BE2C (cell line): ENCODE measurements around the gene CACNA2D3.

Experiments
- DNase-seq: peaks from one replicate; pipeline ENCODE4 v3.0.0-alpha.2; 2020
- H3K27me3 ChIP-seq: fragments of 250-450 bp; sonication (Bioruptor Pico); 2 replicates; pipeline ENCODE4 v1.5.1; 2020; ENCODE audit warnings: mild to moderate bottlenecking
- H3K36me3 ChIP-seq: fragments of 250-450 bp; sonication (Bioruptor Pico); 2 replicates; pipeline ENCODE4 v1.5.1; 2020; ENCODE audit warnings: mild to moderate bottlenecking
- H3K4me1 ChIP-seq: fragments of 250-450 bp; sonication (Bioruptor Pico); 2 replicates; pipeline ENCODE4 v1.5.1; 2020
- H3K4me3 ChIP-seq: 2 replicates; pipeline ENCODE4 v1.5.1; 2011; ENCODE audit warnings: low read depth, low read length
- H3K9me3 ChIP-seq: fragments of 250-450 bp; sonication (Bioruptor Pico); 2 replicates; pipeline ENCODE4 v1.5.1; 2020
- CTCF ChIP-seq: IDR thresholded peaks from 2 replicates; pipeline ENCODE4 v1.5.1; 2012; ENCODE audit warnings: mild to moderate bottlenecking, low read depth, low read length

Gene CACNA2D3

GRCh38 chr3:54232618-54233017 lies 110.3 kb downstream of the CACNA2D3 start:
- H3K27me3 ChIP-seq = no peaks in the 10 kb centered on the region
- H3K9me3 ChIP-seq = no peaks in the 10 kb centered on the region
- no peak for TF ChIP-seq CTCF
- H3K4me1 ChIP-seq = no peaks in the 10 kb centered on the region
- no peaks in the 10 kb centered on the region for H3K36me3 ChIP-seq
- DNase-seq = no peak
- H3K4me3 ChIP-seq = no peak overlapping the region

DNA sequence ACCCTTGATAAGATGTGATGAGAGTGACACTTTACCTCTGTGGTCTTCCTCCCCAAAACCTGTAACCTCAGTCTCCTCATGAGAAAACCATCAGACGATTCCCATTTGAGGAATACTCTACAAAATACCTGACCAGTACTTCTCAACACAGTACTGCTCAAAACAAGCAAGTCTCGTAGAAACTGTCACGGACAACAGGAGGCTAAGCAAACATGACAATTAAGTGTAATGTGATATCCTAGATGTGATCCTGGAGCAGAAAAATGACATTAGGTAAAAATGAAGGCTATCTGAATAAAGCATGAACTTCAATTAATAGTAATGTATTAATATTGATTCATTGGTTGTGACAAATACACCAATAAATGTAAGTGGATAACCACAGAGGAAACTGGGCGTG lies 113.6 kb downstream of the CACNA2D3 start:
- Histone ChIP-seq H3K36me3 (no peaks in the 10 kb centered on the region), H3K4me1 (no peaks in the 10 kb centered on the region), H3K4me3 (no peak overlapping the region), H3K27me3 (no peaks in the 10 kb centered on the region), H3K9me3 (no peaks in the 10 kb centered on the region)
- TF ChIP-seq CTCF = no peak
- DNase-seq = no peak

DNA sequence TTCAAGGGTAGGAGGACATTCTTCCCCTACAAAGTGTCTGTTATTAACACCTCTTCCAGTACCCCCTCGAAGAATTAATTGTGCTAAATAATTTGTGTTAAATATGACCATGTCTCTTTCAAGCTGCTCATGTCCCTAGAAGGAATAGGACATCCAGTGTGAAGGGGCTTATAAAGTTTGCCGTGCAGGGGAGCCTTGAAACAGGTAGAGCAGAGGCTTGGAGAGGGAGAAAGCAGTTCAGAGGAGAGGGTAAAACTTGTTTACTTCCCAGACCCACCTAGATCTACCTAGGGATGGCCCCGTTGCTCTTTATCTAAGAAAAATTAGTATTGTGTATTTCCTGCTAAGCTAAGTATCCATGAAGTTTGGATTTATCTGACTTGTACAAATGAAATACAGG lies 114.8 kb downstream of the CACNA2D3 start:
- H3K9me3 ChIP-seq = no peaks in the 10 kb centered on the region
- no peak for TF ChIP-seq CTCF
- no peak overlapping the region for H3K4me3 ChIP-seq
- H3K4me1 ChIP-seq = no peaks in the 10 kb centered on the region
- no peaks in the 10 kb centered on the region for H3K36me3 ChIP-seq
- no peak for DNase-seq
- H3K27me3 ChIP-seq = no peaks in the 10 kb centered on the region

DNA sequence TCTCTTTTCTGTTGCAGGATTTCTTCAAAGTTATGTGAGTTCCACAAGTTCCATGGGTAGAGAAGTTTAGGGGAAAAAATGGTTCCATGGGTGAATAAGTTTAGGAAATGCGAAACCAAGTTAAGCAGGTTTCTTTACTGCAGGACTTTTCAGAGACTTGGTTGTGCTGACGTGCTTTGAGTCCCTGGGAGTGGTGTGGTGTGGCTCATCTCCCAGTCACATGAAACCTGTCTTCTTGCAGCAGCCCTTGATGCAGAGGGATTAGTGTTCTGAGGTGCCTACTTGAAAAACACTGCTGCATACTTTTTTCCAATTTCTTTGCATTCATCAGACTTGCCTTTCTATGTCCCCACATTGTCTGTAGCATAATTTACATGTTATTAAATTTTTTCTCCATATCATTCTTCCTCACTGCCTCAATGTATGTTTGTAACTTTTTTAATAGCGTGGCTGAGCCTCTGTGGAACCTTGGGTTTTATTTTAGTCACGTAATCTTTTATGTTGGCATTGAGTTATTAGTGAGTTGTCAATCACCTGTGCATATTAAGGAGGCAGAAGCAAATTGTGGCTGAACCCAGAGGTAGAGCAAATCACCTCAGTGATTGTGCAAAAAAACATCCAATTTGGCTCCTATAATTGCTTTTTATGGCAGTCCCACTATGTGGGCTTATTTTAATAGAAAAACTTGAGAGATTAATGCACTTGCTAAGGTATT lies 115.6 kb downstream of the CACNA2D3 start:
- Histone ChIP-seq H3K9me3 (no peaks in the 10 kb centered on the region), H3K4me1 (no peaks in the 10 kb centered on the region), H3K36me3 (no peaks in the 10 kb centered on the region), H3K4me3 (no peak overlapping the region), H3K27me3 (no peaks in the 10 kb centered on the region)
- no peak for TF ChIP-seq CTCF
- no peak for DNase-seq

- no peak for DNase-seq
- no peak overlapping the region for H3K4me3 ChIP-seq
- no peak for TF ChIP-seq CTCF
- no peaks in the 10 kb centered on the region; the same call in 1 of the 2 replicates for H3K4me1 ChIP-seq
- H3K27me3 ChIP-seq = no peaks in the 10 kb centered on the region
- H3K36me3 ChIP-seq = no peaks in the 10 kb centered on the region
- no peaks in the 10 kb centered on the region for H3K9me3 ChIP-seq
These were observed 118.0 kb downstream of the CACNA2D3 start for GRCh38 chr3:54240309-54240708.

GRCh38 chr3:54243056-54243931 lies 120.9 kb downstream of the CACNA2D3 start:
- Histone ChIP-seq H3K4me1 (no peaks in the 10 kb centered on the region; the same call in 1 of the 2 replicates), H3K9me3 (no peaks in the 10 kb centered on the region), H3K4me3 (peak overlapping the region; percentile 81), H3K36me3 (no peaks in the 10 kb centered on the region), H3K27me3 (no peaks in the 10 kb centered on the region)
- peak; percentile 36; the same call in 1 of the 2 replicates for TF ChIP-seq CTCF
- peak; percentile 65 for DNase-seq
